Measurements from ENCODE around the gene SDS.

DNA sequence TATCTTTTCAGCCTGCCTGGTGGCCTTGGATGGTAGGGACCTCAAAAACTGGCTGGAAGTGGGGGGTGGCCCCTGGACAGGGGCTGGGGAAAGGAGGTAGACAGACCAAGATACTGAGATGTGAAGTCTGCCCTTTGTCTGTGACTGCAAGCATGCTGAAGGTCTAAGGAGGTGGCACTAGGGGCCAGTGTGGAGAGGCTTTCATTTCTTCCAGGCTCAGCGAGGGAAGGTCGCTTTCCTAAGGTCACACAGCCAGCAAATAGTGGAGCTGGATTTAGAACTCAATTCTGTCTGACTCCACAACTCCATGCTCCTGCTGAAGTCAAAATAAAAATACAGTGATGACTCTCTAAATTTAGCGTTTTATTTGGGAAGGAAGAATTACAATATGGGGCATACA is 56.6 kb downstream of the SDS start:
- TF ChIP-seq, protein P1, sequence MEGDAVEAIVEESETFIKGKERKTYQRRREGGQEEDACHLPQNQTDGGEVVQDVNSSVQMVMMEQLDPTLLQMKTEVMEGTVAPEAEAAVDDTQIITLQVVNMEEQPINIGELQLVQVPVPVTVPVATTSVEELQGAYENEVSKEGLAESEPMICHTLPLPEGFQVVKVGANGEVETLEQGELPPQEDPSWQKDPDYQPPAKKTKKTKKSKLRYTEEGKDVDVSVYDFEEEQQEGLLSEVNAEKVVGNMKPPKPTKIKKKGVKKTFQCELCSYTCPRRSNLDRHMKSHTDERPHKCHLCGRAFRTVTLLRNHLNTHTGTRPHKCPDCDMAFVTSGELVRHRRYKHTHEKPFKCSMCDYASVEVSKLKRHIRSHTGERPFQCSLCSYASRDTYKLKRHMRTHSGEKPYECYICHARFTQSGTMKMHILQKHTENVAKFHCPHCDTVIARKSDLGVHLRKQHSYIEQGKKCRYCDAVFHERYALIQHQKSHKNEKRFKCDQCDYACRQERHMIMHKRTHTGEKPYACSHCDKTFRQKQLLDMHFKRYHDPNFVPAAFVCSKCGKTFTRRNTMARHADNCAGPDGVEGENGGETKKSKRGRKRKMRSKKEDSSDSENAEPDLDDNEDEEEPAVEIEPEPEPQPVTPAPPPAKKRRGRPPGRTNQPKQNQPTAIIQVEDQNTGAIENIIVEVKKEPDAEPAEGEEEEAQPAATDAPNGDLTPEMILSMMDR (conservative IDR thresholded peaks at IDR 0.05; ENCODE audit: low read depth in 2 of 2), result peak; percentile 34 to 37
- no peak for TF ChIP-seq POLR2AphosphoS5 (IDR thresholded peaks at IDR 0.05; ENCODE audit: low read depth)
- TF ChIP-seq EZH2 (IDR thresholded peaks at IDR 0.05; ENCODE audit: low read depth, unreplicated experiment), result no peak
- TF ChIP-seq, protein P2, sequence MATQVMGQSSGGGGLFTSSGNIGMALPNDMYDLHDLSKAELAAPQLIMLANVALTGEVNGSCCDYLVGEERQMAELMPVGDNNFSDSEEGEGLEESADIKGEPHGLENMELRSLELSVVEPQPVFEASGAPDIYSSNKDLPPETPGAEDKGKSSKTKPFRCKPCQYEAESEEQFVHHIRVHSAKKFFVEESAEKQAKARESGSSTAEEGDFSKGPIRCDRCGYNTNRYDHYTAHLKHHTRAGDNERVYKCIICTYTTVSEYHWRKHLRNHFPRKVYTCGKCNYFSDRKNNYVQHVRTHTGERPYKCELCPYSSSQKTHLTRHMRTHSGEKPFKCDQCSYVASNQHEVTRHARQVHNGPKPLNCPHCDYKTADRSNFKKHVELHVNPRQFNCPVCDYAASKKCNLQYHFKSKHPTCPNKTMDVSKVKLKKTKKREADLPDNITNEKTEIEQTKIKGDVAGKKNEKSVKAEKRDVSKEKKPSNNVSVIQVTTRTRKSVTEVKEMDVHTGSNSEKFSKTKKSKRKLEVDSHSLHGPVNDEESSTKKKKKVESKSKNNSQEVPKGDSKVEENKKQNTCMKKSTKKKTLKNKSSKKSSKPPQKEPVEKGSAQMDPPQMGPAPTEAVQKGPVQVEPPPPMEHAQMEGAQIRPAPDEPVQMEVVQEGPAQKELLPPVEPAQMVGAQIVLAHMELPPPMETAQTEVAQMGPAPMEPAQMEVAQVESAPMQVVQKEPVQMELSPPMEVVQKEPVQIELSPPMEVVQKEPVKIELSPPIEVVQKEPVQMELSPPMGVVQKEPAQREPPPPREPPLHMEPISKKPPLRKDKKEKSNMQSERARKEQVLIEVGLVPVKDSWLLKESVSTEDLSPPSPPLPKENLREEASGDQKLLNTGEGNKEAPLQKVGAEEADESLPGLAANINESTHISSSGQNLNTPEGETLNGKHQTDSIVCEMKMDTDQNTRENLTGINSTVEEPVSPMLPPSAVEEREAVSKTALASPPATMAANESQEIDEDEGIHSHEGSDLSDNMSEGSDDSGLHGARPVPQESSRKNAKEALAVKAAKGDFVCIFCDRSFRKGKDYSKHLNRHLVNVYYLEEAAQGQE (IDR thresholded peaks at IDR 0.05; ENCODE audit: unreplicated experiment), result no peak
- no peak for TF ChIP-seq NANOG (IDR thresholded peaks at IDR 0.05; ENCODE audit: borderline replicate concordance)
- no peak for TF ChIP-seq CREB1 (CRISPR knock-in tag; IDR thresholded peaks at IDR 0.05; ENCODE audit: low read depth)
- no peak for TF ChIP-seq EZH2phosphoT487 (IDR thresholded peaks at IDR 0.05; ENCODE audit: unreplicated experiment)

Measured in GM23338 (cell line).